SH-SY5Y (cell line): ENCODE data around the gene KNG1.

ENCODE experiments used
- GATA2 ChIP-seq: IDR thresholded peaks from 2 replicates; pipeline ENCODE4 v1.6.1; 2011; ENCODE audit warnings: mild to moderate bottlenecking, low read depth, low read length
- GATA3 ChIP-seq: IDR thresholded peaks from 2 replicates; pipeline ENCODE4 v1.6.1; 2011; ENCODE audit warnings: low read depth, mild to moderate bottlenecking, low read length, moderate library complexity

- TF ChIP-seq GATA2 = no peak
- no peak for TF ChIP-seq GATA3
These were observed 72.5 kb downstream of the KNG1 start for GRCh38 chr3:186789554-186790260.
